Stomach (tissue), 9 donors: ENCODE data around the gene PRKN. TPM values are rescaled to one million over a fixed set of nuclear protein-coding genes. Genes with fewer than 3 reads are reported as not detected.

ENCODE experiments used
- DNase-seq, 2 donors: peaks; one replicate each; pipeline versions ENCODE4 v3.0.0 to v3.0.0-alpha.2; 2013 to 2019
- H3K27ac ChIP-seq, 5 donors: fragments of 200-600 bp in 4 of 5; sonication (generic) in 4 of 5; one replicate each; pipeline ENCODE4 v1.5.1; 2013 to 2019; ENCODE audit warnings: mild to moderate bottlenecking in 1 of 5, moderate library complexity in 1 of 5
- H3K27me3 ChIP-seq, 3 donors: fragments of 200-600 bp; sonication (generic); one replicate each; pipeline ENCODE4 v1.5.1; 2017 to 2019; ENCODE audit warnings: mixed run types in 1 of 3
- H3K36me3 ChIP-seq, 4 donors: fragments of 200-600 bp; sonication (generic); 1 replicate in 3 of 4; 2 replicates in 1 of 4; pipeline ENCODE4 v1.5.1; 2016 to 2019
- H3K4me1 ChIP-seq, 4 donors: fragments of 200-600 bp; sonication (generic); one replicate each; pipeline ENCODE4 v1.5.1; 2016 to 2019
- H3K4me3 ChIP-seq, 4 donors: fragments of 200-600 bp; sonication (generic) in 3 of 4; one replicate each; pipeline ENCODE4 v1.5.1; 2016 to 2019; ENCODE audit warnings: mild to moderate bottlenecking in 1 of 4
- H3K9me3 ChIP-seq, 4 donors: fragments of 200-600 bp; sonication (generic); one replicate each; pipeline ENCODE4 v1.5.1; 2016 to 2019
- EP300 ChIP-seq: sonication (generic); formaldehyde crosslinking; IDR thresholded peaks from one replicate; pipeline ENCODE4 v1.6.1; 2017; ENCODE audit warnings: antibody characterized with exemption
- POLR2A ChIP-seq, 4 donors: fragments of 450-650 bp; IDR thresholded peaks; one replicate each; pipeline ENCODE4 v1.6.1; 2016; ENCODE audit warnings: antibody characterized with exemption in 4 of 4, control low read depth in 2 of 4, mild to moderate bottlenecking in 1 of 4, moderate library complexity in 1 of 4
- POLR2AphosphoS5 ChIP-seq, 3 donors: sonication (generic); formaldehyde crosslinking; IDR thresholded peaks; one replicate each; pipeline ENCODE4 v1.6.1; 2016; ENCODE audit warnings: antibody characterized with exemption in 3 of 3
- WGBS, 5 donors: extraction: QIAGEN DNeasy Blood & Tissue Kit in 3 of 5; methylation state at CpG; one replicate each; pipeline versions ENCODE4 v1.1.5 to v1.1.7; 2013 to 2018; 5-methylcytosine and 5-hydroxymethylcytosine counted together
- intact Hi-C: fragments of 100-400 bp; cut with DNase I; formaldehyde crosslinking; loops from one replicate; pipeline ENCODE4 v1.15.1; 2023; ENCODE audit warnings: low total_unique reads
- polyA plus RNA-seq, 3 donors: library from polyadenylated mRNA; stranded (reverse); fragments of 200-250 nt; gene quantifications; one replicate each; pipeline ENCODE4 v1.2.3, GENCODE V29; 2013
- total RNA-seq, 5 donors: library from RNA; depleted of rRNA; stranded (reverse); fragments of >200 nt; gene quantifications; one replicate each; pipeline versions ENCODE4 v1.1.0 to v1.2.3, GENCODE V29; 2014 to 2016
- TF ChIP-seq, protein P1 (sequence below), 7 experiments: fragments of 450-650 bp in 4 of 7; fragments of 200-600 bp in 3 of 7; sonication (generic) in 3 of 7; IDR thresholded peaks; one replicate each; pipeline ENCODE4 v1.5.1; 2016 to 2019; ENCODE audit warnings: antibody characterized with exemption in 7 of 7, control low read depth in 2 of 7, mild to moderate bottlenecking in 1 of 7
- donor health status: healthy with polysubstance abuse.
- donor health status: Bipolar disorder and iron deficiency.
- donor health status: healthy.

PRKN gene
- total and polyA plus RNA-seq, 8 donors: 0.68 to 19.8 (median 9.5) TPM

GRCh38 chr6:161796681-161797080 is 930.9 kb downstream of the PRKN start:
- H3K4me3 ChIP-seq: no peak overlapping the region
- peaks cover 0 to 8% (median 0%) of the 10 kb centered on the region in 4 donors for H3K36me3 ChIP-seq
- no peaks in the 10 kb centered on the region for H3K4me1 ChIP-seq
- peaks cover 0 to 8% (median 3%) of the 10 kb centered on the region in 4 donors for H3K9me3 ChIP-seq
- no peak for DNase-seq
- no peaks in the 10 kb centered on the region for H3K27me3 ChIP-seq
- WGBS, 5 donors: 66 to 79% (median 70%) methylated on average over 1 of the region's 1 CpG
- intact Hi-C loops: no loop called here
- no peak overlapping the region for H3K27ac ChIP-seq
- TF ChIP-seq, protein P1, sequence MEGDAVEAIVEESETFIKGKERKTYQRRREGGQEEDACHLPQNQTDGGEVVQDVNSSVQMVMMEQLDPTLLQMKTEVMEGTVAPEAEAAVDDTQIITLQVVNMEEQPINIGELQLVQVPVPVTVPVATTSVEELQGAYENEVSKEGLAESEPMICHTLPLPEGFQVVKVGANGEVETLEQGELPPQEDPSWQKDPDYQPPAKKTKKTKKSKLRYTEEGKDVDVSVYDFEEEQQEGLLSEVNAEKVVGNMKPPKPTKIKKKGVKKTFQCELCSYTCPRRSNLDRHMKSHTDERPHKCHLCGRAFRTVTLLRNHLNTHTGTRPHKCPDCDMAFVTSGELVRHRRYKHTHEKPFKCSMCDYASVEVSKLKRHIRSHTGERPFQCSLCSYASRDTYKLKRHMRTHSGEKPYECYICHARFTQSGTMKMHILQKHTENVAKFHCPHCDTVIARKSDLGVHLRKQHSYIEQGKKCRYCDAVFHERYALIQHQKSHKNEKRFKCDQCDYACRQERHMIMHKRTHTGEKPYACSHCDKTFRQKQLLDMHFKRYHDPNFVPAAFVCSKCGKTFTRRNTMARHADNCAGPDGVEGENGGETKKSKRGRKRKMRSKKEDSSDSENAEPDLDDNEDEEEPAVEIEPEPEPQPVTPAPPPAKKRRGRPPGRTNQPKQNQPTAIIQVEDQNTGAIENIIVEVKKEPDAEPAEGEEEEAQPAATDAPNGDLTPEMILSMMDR (IDR thresholded peaks at IDR 0.05): no peak

DNA sequence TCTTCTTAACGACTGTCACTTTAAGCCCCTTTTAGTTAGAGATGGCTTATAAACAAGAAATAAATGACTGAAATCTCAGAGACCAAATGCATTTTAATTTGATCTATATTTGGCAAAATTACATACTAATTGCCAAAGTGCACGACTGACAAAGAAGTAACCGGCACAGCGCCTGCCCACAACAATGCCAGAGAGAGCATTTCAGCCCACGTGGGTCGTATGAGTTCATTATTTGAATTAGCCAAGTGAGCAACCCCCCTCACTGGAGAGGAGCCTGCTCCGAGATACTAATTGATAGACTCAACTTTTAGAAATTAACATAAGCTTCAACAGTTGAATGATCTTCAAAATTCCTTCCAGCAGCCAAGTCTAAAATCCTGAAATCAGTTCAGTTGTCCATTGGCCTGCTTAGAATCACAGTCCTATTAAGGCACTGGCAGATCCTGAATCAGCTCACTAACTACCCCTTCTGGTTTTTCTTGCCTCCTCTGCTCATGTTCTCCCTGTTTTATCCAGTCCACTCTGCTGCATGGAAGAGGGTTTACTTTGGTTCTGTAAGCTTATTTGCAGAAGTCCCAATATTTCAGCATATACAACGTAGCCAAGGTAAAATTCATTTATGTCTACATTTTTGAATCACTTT is 934.6 kb downstream of the PRKN start:
- H3K4me1 ChIP-seq: no peaks in the 10 kb centered on the region
- peaks cover 0 to 12% (median 5%) of the 10 kb centered on the region in 4 donors for H3K9me3 ChIP-seq
- H3K27me3 ChIP-seq: no peaks in the 10 kb centered on the region
- intact Hi-C loops: no loop called here
- no peak for DNase-seq
- H3K4me3 ChIP-seq: no peak overlapping the region
- H3K36me3 ChIP-seq: peaks cover 0 to 13% (median 0%) of the 10 kb centered on the region in 4 donors
- no peak for TF ChIP-seq POLR2AphosphoS5 (IDR thresholded peaks at IDR 0.05)
- TF ChIP-seq, protein P1 (IDR thresholded peaks at IDR 0.05): no peak
- WGBS, 5 donors: 64 to 76% (median 73%) methylated on average over 8 of the region's 8 CpGs
- H3K27ac ChIP-seq: no peak overlapping the region

- Histone ChIP-seq H3K27ac (no peak overlapping the region), H3K9me3 (peaks cover 0 to 12% (median 5%) of the 10 kb centered on the region in 4 donors), H3K36me3 (peaks cover 0 to 13% (median 0%) of the 10 kb centered on the region in 4 donors), H3K4me3 (no peak overlapping the region), H3K27me3 (no peaks in the 10 kb centered on the region), H3K4me1 (no peaks in the 10 kb centered on the region)
- intact Hi-C loops: no loop called here
- WGBS, 5 donors: 68 to 81% (median 73%) methylated on average over 4 of the region's 4 CpGs
- no peak for DNase-seq
- no peak for TF ChIP-seq POLR2AphosphoS5 (IDR thresholded peaks at IDR 0.05)
- TF ChIP-seq EP300: no peak
- TF ChIP-seq, protein P1 (IDR thresholded peaks at IDR 0.05): no peak
- no peak for TF ChIP-seq POLR2A (IDR thresholded peaks at IDR 0.05)
Observed at GRCh38 chr6:161788531-161788930, 939.0 kb downstream of the PRKN start.

DNA sequence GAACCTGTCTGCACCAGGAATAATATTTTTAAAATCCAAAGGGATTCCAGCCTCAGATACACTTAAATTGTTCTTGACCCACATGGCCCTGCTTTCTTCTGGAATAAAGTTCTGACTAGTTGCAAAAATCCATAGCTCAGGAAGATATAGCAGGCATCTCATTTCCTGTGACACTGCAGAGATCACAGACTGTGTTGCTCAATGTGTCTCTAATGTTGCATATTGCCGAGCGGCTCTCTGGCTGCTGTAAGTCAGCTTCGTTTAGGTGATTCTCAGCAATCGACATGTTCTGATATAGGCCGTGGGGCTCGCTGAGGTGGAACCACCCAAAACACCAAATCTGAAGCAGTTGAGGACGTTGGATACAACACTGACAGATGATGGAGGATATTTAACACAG is 955.4 kb downstream of the PRKN start:
- intact Hi-C loops: no loop called here
- no peaks in the 10 kb centered on the region for H3K9me3 ChIP-seq
- peaks cover 0 to 10% (median 5%) of the 10 kb centered on the region in 4 donors for H3K4me1 ChIP-seq
- no peak overlapping the region for H3K4me3 ChIP-seq
- TF ChIP-seq POLR2AphosphoS5 (IDR thresholded peaks at IDR 0.05) (no peak), EP300 (no peak)
- no peak overlapping the region for H3K27ac ChIP-seq
- WGBS, 5 donors: 86 to 88% (median 87%) methylated on average over 7 of the region's 7 CpGs
- DNase-seq: no peak
- no peaks in the 10 kb centered on the region for H3K36me3 ChIP-seq
- no peaks in the 10 kb centered on the region for H3K27me3 ChIP-seq

- H3K36me3 ChIP-seq: no peaks in the 10 kb centered on the region
- no peak overlapping the region for H3K27ac ChIP-seq
- no peak for DNase-seq
- intact Hi-C loops: no loop called here
- no peaks in the 10 kb centered on the region for H3K27me3 ChIP-seq
- no peaks in the 10 kb centered on the region for H3K4me1 ChIP-seq
- WGBS, 5 donors: 84 to 94% (median 87%) methylated on average over 6 of the region's 6 CpGs
- no peak overlapping the region for H3K4me3 ChIP-seq
- TF ChIP-seq POLR2A (IDR thresholded peaks at IDR 0.05): no peak
- TF ChIP-seq, protein P1 (IDR thresholded peaks at IDR 0.05): no peak
- no peaks in the 10 kb centered on the region for H3K9me3 ChIP-seq
Observed at GRCh38 chr6:161761966-161762365, 965.6 kb downstream of the PRKN start.
